Measurements from ENCODE around the gene RPL13A. TPM values are rescaled to one million over a fixed set of nuclear protein-coding genes. Genes with fewer than 3 reads are reported as not detected.
A peak's percentile ranks its signal among the peaks of the same experiment; 100 is the strongest.

RPL13A gene
- total RNA-seq, 2 donors from 2014 or later = 1,758 to 2,456 TPM

DNA sequence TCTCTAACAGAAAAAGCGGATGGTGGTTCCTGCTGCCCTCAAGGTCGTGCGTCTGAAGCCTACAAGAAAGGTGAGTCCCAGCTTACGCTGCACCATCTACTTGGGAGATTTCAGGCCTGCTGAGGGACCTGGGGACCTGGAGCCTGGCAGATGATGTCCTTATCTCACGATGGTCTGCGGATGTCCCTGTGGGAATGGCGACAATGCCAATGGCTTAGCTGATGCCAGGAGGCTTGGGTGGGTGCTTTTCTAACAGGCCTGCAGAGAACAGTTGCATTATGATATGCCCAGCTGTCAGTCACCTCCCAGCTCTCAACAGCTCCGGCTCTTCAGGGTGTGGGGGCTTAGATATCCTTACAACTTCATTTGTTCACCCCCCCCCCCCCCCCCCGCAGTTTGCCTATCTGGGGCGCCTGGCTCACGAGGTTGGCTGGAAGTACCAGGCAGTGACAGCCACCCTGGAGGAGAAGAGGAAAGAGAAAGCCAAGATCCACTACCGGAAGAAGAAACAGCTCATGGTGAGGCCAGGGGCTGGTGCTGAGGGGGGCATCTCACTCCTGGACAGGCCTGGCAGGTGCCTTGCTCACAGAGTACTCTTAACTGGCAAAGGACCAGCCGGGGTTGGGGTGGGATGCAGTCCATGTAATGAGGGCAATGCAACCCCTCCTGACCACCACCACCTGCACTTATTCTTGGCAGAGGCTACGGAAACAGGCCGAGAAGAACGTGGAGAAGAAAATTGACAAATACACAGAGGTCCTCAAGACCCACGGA lies 3.8 kb downstream of the RPL13A start:
- no peak for ATAC-seq
- Histone ChIP-seq H3K4me3 (no peak overlapping the region), H3K27ac (peak overlapping the region in 3 of 4 donors; percentile 87 to 94 (median 90)), H3K4me1 (peaks cover 39% of the 10 kb centered on the region), H3K27me3 (no peaks in the 10 kb centered on the region), H3K9me3 (no peaks in the 10 kb centered on the region), H3K36me3 (replicated peaks in 1 of 2; ENCODE audit: insufficient read depth in 1 of 2, low read depth in 2 of 2) (peaks cover 17 to 31% of the 10 kb centered on the region in 2 donors)
- DNase-seq = no peak
- 37 to 55% methylated on average over 5 to 16 of the region's 17 CpGs for WGBS, 2 donors
- intact Hi-C loops (cut with DNase I) = no loop called here
- TF ChIP-seq CTCF (IDR thresholded peaks at IDR 0.05) = no peak
- no peak for TF ChIP-seq POLR2A (IDR thresholded peaks at IDR 0.05)

DNA sequence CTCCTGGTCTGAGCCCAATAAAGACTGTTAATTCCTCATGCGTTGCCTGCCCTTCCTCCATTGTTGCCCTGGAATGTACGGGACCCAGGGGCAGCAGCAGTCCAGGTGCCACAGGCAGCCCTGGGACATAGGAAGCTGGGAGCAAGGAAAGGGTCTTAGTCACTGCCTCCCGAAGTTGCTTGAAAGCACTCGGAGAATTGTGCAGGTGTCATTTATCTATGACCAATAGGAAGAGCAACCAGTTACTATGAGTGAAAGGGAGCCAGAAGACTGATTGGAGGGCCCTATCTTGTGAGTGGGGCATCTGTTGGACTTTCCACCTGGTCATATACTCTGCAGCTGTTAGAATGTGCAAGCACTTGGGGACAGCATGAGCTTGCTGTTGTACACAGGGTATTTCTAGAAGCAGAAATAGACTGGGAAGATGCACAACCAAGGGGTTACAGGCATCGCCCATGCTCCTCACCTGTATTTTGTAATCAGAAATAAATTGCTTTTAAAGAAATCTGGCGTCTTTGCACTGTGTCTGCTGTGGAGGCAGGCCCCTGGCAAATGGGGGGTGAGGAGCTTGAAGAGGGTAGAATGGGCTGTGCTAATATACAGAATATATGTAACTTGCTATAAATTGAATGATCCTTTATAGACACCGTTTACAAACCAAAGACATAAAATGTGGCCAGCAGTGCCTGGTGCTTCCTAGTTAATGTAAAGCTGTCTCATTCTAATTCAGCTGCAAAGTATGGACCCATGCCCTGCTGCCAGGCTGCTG lies 4.6 kb downstream of the RPL13A start:
- Histone ChIP-seq H3K4me1 (peaks cover 42% of the 10 kb centered on the region), H3K4me3 (no peak overlapping the region), H3K36me3 (replicated peaks in 1 of 2; ENCODE audit: insufficient read depth in 1 of 2, low read depth in 2 of 2) (peaks cover 17 to 31% of the 10 kb centered on the region in 2 donors), H3K27me3 (no peaks in the 10 kb centered on the region), H3K9me3 (no peaks in the 10 kb centered on the region), H3K27ac (peak overlapping the region in 1 of 4 donors; percentile 36)
- no peak for ATAC-seq
- intact Hi-C loops (cut with DNase I) = no loop called here
- DNase-seq = no peak
- TF ChIP-seq CTCF (IDR thresholded peaks at IDR 0.05) (no peak), POLR2A (IDR thresholded peaks at IDR 0.05) (no peak)
- 38 to 82% methylated on average over 3 to 7 of the region's 7 CpGs for WGBS, 2 donors

DNA sequence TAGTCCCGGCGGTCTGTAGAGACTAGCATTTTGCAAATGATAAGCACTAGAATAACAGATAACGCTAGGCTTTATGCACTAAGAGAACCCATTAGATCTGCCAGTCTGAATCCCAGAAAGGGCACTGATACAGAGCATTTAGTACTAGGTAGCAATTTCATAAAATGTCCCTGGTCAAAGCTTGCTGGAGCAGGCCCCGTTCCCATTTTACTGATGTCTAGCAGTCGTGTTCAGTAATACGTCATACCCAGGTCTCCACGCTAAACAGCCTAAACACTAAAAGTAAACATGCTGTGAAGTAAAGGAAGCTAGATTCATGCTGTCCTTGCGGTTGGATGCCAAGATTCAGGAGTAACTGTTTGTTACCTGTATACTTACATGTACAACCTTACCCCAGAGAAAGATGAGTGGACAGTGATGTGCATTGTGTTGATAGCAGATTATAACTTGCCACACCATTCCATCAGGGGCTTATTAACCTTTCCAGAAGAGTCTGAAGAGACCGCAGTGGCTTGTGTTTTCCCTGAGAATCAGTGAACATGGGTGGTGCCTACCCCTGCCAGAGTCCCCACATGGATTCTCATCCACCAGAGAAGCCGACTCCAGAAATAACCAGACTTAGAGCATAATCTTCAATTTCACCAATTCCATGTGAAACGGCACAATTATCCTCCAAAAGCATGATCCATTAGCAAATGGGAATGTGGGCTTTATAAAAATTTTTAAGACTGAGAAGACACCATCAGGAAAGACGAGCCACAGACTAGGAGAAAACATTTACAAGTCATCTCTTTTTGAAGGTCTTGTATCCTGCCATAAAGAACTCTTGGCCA lies 5.4 kb downstream of the RPL13A start:
- Histone ChIP-seq H3K4me1 (peaks cover 50% of the 10 kb centered on the region), H3K36me3 (replicated peaks in 1 of 2; ENCODE audit: insufficient read depth in 1 of 2, low read depth in 2 of 2) (peaks cover 17 to 33% of the 10 kb centered on the region in 2 donors), H3K27ac (peak overlapping the region in 1 of 4 donors; percentile 36), H3K4me3 (no peak overlapping the region), H3K9me3 (no peaks in the 10 kb centered on the region), H3K27me3 (no peaks in the 10 kb centered on the region)
- 52 to 57% methylated on average over 12 of the region's 12 CpGs for WGBS, 2 donors
- intact Hi-C loops (cut with DNase I) = no loop called here
- no peak for ATAC-seq
- no peak for DNase-seq
- TF ChIP-seq POLR2A (IDR thresholded peaks at IDR 0.05) = peak in 1 of 3 donors; percentile 15
- no peak for TF ChIP-seq CTCF (IDR thresholded peaks at IDR 0.05)

DNA sequence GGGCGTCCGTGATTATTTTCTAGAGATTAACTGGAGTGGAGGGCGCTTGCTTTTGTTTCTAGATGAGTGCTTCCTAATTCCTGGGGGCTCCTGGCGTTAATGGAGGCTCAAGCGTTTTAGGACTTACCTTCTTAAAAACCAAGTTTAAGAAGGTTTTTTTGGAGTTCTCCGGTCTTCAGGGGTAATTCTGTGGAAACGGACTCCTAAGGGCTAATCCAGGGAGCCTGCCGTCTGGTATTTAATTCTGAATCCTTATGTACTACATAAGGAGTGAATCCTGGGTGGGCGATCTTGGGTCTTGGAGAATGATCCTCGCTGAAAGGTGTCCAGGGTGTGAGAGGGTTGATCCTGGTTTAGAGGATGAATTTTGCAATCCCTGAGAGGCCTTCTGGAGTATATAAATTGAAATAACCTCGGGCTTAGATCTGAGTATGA lies 9.2 kb downstream of the RPL13A start:
- intact Hi-C loops (cut with DNase I) = no loop called here
- DNase-seq = no peak
- Histone ChIP-seq H3K4me3 (peak overlapping the region; percentile 33 to 87), H3K27me3 (no peaks in the 10 kb centered on the region), H3K4me1 (peaks cover 46% of the 10 kb centered on the region), H3K27ac (peak overlapping the region; percentile 80 to 96 (median 88)), H3K9me3 (no peaks in the 10 kb centered on the region), H3K36me3 (replicated peaks in 1 of 2; ENCODE audit: insufficient read depth in 1 of 2, low read depth in 2 of 2) (peaks cover 0 to 21% of the 10 kb centered on the region in 2 donors)
- TF ChIP-seq CTCF (IDR thresholded peaks at IDR 0.05) (no peak), POLR2A (IDR thresholded peaks at IDR 0.05) (no peak)
- no peak for ATAC-seq
- WGBS, 2 donors = 0% methylated on average over 10 to 11 of the region's 11 CpGs

Measured in body of pancreas (tissue), 4 donors.